GM23338 (cell line): ENCODE data around the gene CNTNAP2. TPM values are rescaled to one million over a fixed set of nuclear protein-coding genes. Genes with fewer than 3 reads are reported as not detected.

Experiments used
- ATAC-seq: fragments of 200-7000 bp; cut with Tn5 transposase; 3 replicates; pipeline ENCODE4 v1.9.1; 2020
- DNase-seq: peaks from one replicate; pipeline ENCODE4 v3.0.0-alpha.2; 2015; ENCODE audit warnings: low spot score
- H2AFZ ChIP-seq: fragments of 200-600 bp; sonication (generic); 2 replicates; pipeline ENCODE4 v1.8.0; 2016; ENCODE audit warnings: antibody characterized with exemption, mild to moderate bottlenecking, moderate library complexity
- H3F3A ChIP-seq: fragments of 200-600 bp; sonication (generic); replicated peaks from 2 replicates; pipeline ENCODE4 v1.8.0; 2017; ENCODE audit warnings: antibody characterized with exemption, mixed run types, low read depth
- H3K27ac ChIP-seq: fragments of 200-600 bp; sonication (generic); 2 replicates; pipeline ENCODE4 v1.6.1; 2016; ENCODE audit warnings: low read depth
- H3K27me3 ChIP-seq: fragments of 200-600 bp; sonication (generic); 2 replicates; pipeline ENCODE4 v1.8.0; 2016; ENCODE audit warnings: mild to moderate bottlenecking, mixed run types, moderate library complexity; ENCODE audit not compliant: insufficient read depth
- H3K36me3 ChIP-seq: fragments of 200-600 bp; sonication (generic); 2 replicates; pipeline ENCODE4 v1.8.0; 2016; ENCODE audit warnings: mild to moderate bottlenecking; ENCODE audit not compliant: insufficient read depth
- H3K4me1 ChIP-seq: fragments of 200-600 bp; sonication (generic); 2 replicates; pipeline ENCODE4 v1.8.0; 2016; ENCODE audit warnings: mild to moderate bottlenecking, moderate library complexity; ENCODE audit not compliant: insufficient read depth
- H3K4me2 ChIP-seq: fragments of 200-600 bp; sonication (generic); 2 replicates; pipeline ENCODE4 v1.7.1; 2017; ENCODE audit warnings: mixed run types
- H3K4me3 ChIP-seq: fragments of 200-600 bp; sonication (generic); 2 replicates; pipeline ENCODE4 v1.6.1; 2016; ENCODE audit warnings: mixed run types
- H3K79me2 ChIP-seq: fragments of 200-600 bp; sonication (generic); replicated peaks from 2 replicates; pipeline ENCODE4 v1.8.0; 2017; ENCODE audit warnings: mild to moderate bottlenecking; ENCODE audit not compliant: insufficient read depth
- H3K9me2 ChIP-seq: fragments of 200-600 bp; sonication (generic); 2 replicates; pipeline ENCODE4 v1.8.0; 2017; ENCODE audit not compliant: insufficient read depth
- H4K20me1 ChIP-seq: fragments of 200-600 bp; sonication (generic); replicated peaks from 2 replicates; pipeline ENCODE4 v1.8.0; 2017; ENCODE audit warnings: mild to moderate bottlenecking; ENCODE audit not compliant: insufficient read depth
- H3K27ac Mint-ChIP-seq: 2 replicates; pipeline ENCODE4 v1.8.0; 2020; ENCODE audit warnings: inconsistent platforms, mild to moderate bottlenecking, moderate library complexity, mixed read lengths
- H3K27me3 Mint-ChIP-seq: 3 replicates; pipeline ENCODE4 v1.8.0; 2022; ENCODE audit warnings: low read depth, mild to moderate bottlenecking, moderate library complexity, mixed read lengths, inconsistent platforms; ENCODE audit not compliant: insufficient read depth, poor library complexity
- H3K36me3 Mint-ChIP-seq: 3 replicates; pipeline ENCODE4 v1.8.0; 2021; ENCODE audit warnings: low read depth, mild to moderate bottlenecking, inconsistent platforms, moderate library complexity, mixed read lengths
- H3K4me1 Mint-ChIP-seq: 3 replicates; pipeline ENCODE4 v1.8.0; 2020; ENCODE audit warnings: mild to moderate bottlenecking, inconsistent platforms, mixed read lengths
- H3K4me3 Mint-ChIP-seq: 3 replicates; pipeline ENCODE4 v1.8.0; 2021; ENCODE audit warnings: moderate library complexity, mild to moderate bottlenecking, inconsistent platforms, mixed read lengths
- H3K9me3 Mint-ChIP-seq: 3 replicates; pipeline ENCODE4 v1.8.0; 2020; ENCODE audit warnings: moderate library complexity, mild to moderate bottlenecking, inconsistent platforms, mixed read lengths
- CREB1 ChIP-seq: fragments of 250-450 bp; sonication (Bioruptor Pico); IDR thresholded peaks from 2 replicates; pipeline ENCODE4 v1.5.0; 2020; ENCODE audit warnings: low read depth, mild to moderate bottlenecking, moderate library complexity
- ETS1 ChIP-seq: IDR thresholded peaks from 2 replicates; pipeline ENCODE4 v1.6.1; 2016; ENCODE audit warnings: antibody characterized with exemption
- EZH2 ChIP-seq: fragments of 200-600 bp; sonication (generic); IDR thresholded peaks from one replicate; pipeline ENCODE4 v1.8.0; 2017; ENCODE audit warnings: antibody characterized with exemption, mild to moderate bottlenecking, low read depth; ENCODE audit not compliant: unreplicated experiment
- EZH2phosphoT487 ChIP-seq: fragments of 200-600 bp; sonication (generic); IDR thresholded peaks from one replicate; pipeline ENCODE4 v1.8.1; 2018; ENCODE audit warnings: antibody characterized with exemption; ENCODE audit not compliant: unreplicated experiment
- JUNB ChIP-seq: IDR thresholded peaks from one replicate; pipeline ENCODE4 v1.6.1; 2016; ENCODE audit warnings: antibody characterized with exemption; ENCODE audit not compliant: unreplicated experiment
- NANOG ChIP-seq: IDR thresholded peaks from 2 replicates; pipeline ENCODE4 v1.6.1; 2016; ENCODE audit warnings: antibody characterized with exemption, borderline replicate concordance
- REST ChIP-seq: IDR thresholded peaks from one replicate; pipeline ENCODE4 v1.6.1; 2018; ENCODE audit warnings: antibody characterized with exemption; ENCODE audit not compliant: unreplicated experiment
- STAT1 ChIP-seq: IDR thresholded peaks from one replicate; pipeline ENCODE4 v1.6.1; 2016; ENCODE audit warnings: antibody characterized with exemption; ENCODE audit not compliant: unreplicated experiment
- ZNF462 ChIP-seq: fragments of 250-450 bp; sonication (Bioruptor Pico); IDR thresholded peaks from 2 replicates; pipeline ENCODE4 v1.5.0; 2020; ENCODE audit warnings: mild to moderate bottlenecking, moderate library complexity
- polyA plus RNA-seq: library from polyadenylated mRNA; unstranded; fragments of >200 nt; fragmentation: Nextera tagmentation; extraction: Ambion mirVana; gene quantifications from 2 replicates; pipeline ENCODE4 v1.2.1, GENCODE V29; 2016
- total RNA-seq: library from RNA; depleted of rRNA; stranded (reverse); fragments of >200 nt; shearing (Covaris generic); gene quantifications from 2 replicates; pipeline ENCODE4 v1.2.3, GENCODE V29; 2014

CNTNAP2 gene
- total and polyA plus RNA-seq, 2 experiments from 2014 or later = 38.2 to 61.3 TPM

GRCh38 chr7:147332988-147333387 is 1216.4 kb downstream of the CNTNAP2 start:
- ATAC-seq = no peak
- TF ChIP-seq ETS1 (no peak), REST (no peak), JUNB (no peak), CREB1 (no peak), NANOG (no peak), STAT1 (no peak), EZH2 (no peak), EZH2phosphoT487 (no peak)
- Mint-ChIP-seq H3K36me3 (no peaks in the 10 kb centered on the region), H3K27me3 (peaks cover 1% of the 10 kb centered on the region), H3K27ac (no peak overlapping the region), H3K4me1 (no peaks in the 10 kb centered on the region), H3K9me3 (peaks cover 13% of the 10 kb centered on the region), H3K4me3 (no peak overlapping the region)
- Histone ChIP-seq H3K4me1 (no peaks in the 10 kb centered on the region), H4K20me1 (no peaks in the 10 kb centered on the region), H2AFZ (no peak overlapping the region), H3K9me2 (no peaks in the 10 kb centered on the region), H3K36me3 (no peaks in the 10 kb centered on the region), H3K27me3 (no peaks in the 10 kb centered on the region), H3F3A (no peaks in the 10 kb centered on the region), H3K4me3 (no peak overlapping the region), H3K4me2 (no peak overlapping the region), H3K27ac (no peak overlapping the region), H3K79me2 (no peaks in the 10 kb centered on the region)
- DNase-seq = no peak

- H4K20me1 ChIP-seq = no peaks in the 10 kb centered on the region
- no peak overlapping the region for H2AFZ ChIP-seq
- H3K36me3 ChIP-seq = no peaks in the 10 kb centered on the region
- H3K9me2 ChIP-seq = no peaks in the 10 kb centered on the region
- Mint-ChIP-seq H3K4me3 (no peak overlapping the region), H3K4me1 (no peaks in the 10 kb centered on the region), H3K27me3 (peaks cover 4% of the 10 kb centered on the region), H3K9me3 (peaks cover 16% of the 10 kb centered on the region), H3K27ac (no peak overlapping the region), H3K36me3 (no peaks in the 10 kb centered on the region)
- no peak overlapping the region for H3K4me3 ChIP-seq
- H3F3A ChIP-seq = no peaks in the 10 kb centered on the region
- H3K27me3 ChIP-seq = no peaks in the 10 kb centered on the region
- H3K27ac ChIP-seq = no peak overlapping the region
- DNase-seq (no peak), ATAC-seq (no peak)
- no peaks in the 10 kb centered on the region for H3K79me2 ChIP-seq
- H3K4me2 ChIP-seq = no peak overlapping the region
- no peaks in the 10 kb centered on the region for H3K4me1 ChIP-seq
- TF ChIP-seq NANOG (no peak), STAT1 (no peak), ZNF462 (CRISPR knock-in tag) (no peak)
Measured at GRCh38 chr7:147363101-147363500, 1246.5 kb downstream of the CNTNAP2 start.
